GM19043 (cell line): Measurements from ENCODE around the gene DTWD2.
"Not testable (repeated sequence)": the region's sequence is repeated elsewhere in the genome, so short reads cannot be mapped to it uniquely, and the experiment has no call there.

Experiments used
- ATAC-seq: cut with Tn5 transposase; IDR thresholded peaks from one replicate; pipeline ENCODE4 v1.9.1; 2021; ENCODE audit warnings: low read depth; ENCODE audit not compliant: unreplicated experiment

Gene DTWD2

GRCh38 chr5:118952992-118953651 is 35.2 kb downstream of the DTWD2 start:
- no peak for ATAC-seq

- ATAC-seq, result not testable (repeated sequence)
Observed at GRCh38 chr5:118952306-118952705, 36.0 kb downstream of the DTWD2 start.

DNA sequence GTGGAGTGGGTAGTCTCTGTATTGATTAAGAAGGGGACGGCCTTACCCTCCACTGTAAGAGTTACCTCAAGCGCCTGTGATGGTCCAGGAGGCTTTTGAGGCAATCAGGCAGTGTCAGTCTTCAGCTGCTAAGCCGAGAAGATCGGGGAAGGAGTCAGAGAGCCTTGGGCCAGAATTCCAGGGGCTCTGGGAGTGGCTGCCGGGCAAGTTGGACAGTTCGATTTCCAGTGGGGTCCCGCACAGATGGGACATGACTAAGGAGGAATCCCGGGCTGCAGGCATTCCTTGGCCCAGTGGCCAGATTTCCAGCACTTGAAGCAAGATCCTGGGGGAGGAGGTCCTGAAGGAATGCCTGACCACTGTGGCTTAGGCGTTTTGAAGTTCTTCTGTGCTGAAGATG is 38.0 kb downstream of the DTWD2 start:
- not testable (repeated sequence) for ATAC-seq

- ATAC-seq, result no peak
Observed at GRCh38 chr5:118946138-118946800, 42.1 kb downstream of the DTWD2 start.

- peak; percentile 56 for ATAC-seq
Observed at GRCh38 chr5:118937393-118938061, 50.8 kb downstream of the DTWD2 start.

- ATAC-seq, result no peak
Observed at GRCh38 chr5:118933703-118934102, 54.6 kb downstream of the DTWD2 start.

DNA sequence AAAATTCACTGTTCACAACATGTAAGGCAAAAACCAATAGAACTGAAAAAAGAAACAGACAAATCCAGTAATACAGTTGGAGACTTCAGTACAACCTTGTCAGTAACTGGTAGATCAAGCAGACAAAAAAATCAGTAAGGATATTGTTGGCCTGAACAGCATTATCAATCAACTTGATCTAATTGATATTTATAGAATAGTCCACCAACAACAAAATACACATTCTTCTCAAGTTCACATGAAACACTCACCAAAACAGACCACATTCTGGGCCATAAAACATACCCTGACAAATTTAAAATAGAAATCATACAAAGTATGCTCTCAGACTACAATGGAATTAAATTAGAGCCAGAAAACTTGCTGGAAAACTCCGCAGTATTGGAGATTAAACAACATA is 56.8 kb downstream of the DTWD2 start:
- no peak for ATAC-seq

GRCh38 chr5:118924006-118924389 is 64.3 kb downstream of the DTWD2 start:
- no peak for ATAC-seq

- no peak for ATAC-seq
Observed at GRCh38 chr5:118923295-118924005, 64.9 kb downstream of the DTWD2 start.

- ATAC-seq, result no peak
Observed at GRCh38 chr5:118921866-118922265, 66.5 kb downstream of the DTWD2 start.

DNA sequence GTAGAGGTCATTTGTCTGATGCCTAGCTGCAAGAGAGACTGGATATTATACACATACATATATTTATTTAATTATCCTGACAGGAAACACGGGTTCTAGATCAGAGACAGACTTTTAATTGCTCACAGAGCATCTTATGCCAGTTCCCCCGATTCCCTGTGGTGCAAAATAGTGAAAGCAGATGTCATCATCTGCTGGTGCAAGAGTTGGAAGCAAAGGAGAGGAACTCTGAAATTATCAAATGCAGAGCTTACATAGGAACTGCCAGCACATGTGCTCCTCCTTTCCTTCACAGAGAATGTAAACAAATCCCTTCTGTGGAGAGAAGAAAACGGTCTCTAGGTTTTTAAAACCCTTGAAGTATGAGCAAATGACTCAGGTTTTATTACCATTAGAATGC is 69.3 kb downstream of the DTWD2 start:
- no peak for ATAC-seq

DNA sequence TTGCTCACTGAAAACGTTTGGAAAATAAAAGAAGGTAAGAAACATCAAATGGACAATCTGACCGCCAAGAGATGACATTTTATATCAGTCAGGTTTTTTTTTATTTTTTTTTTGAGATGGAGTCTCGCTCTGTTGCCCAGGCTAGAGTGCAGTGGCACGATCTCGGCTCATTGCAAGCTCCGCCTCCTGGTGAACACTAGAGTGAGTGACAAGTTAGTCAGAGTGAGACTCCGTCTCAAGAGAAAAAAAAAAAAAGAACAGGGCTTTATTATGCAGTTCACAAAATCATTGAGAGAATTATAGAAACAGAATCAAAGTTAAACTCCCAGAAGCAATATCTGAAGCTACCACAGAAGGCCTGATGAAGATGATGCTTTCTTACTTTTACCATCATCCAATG is 70.1 kb downstream of the DTWD2 start:
- ATAC-seq, result no peak

DNA sequence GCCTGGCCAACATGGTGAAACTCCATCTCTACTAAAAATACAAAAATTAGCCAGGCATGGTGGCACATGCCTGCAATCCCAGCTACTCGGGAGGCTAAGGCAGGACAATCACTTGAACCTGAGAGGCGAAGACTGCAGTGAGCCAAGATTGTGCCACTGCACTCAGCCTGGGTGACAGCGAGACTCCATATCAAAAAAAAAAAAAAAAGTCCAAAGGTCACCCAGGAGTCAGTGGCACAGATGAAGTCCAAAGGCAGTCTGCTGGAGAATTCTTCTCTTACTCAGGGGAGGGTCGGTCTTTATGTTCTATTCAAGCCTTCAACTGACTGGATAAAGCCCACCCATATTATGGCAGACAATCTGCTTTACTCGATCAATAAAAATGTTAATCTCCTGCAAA is 80.8 kb downstream of the DTWD2 start:
- ATAC-seq, result not testable (repeated sequence)

GRCh38 chr5:118906947-118907346 is 81.4 kb downstream of the DTWD2 start:
- no peak for ATAC-seq

- ATAC-seq, result no peak
Observed at GRCh38 chr5:118905196-118905595, 83.2 kb downstream of the DTWD2 start.

- ATAC-seq, result no peak
Observed at GRCh38 chr5:118902656-118903438, 85.5 kb downstream of the DTWD2 start.

DNA sequence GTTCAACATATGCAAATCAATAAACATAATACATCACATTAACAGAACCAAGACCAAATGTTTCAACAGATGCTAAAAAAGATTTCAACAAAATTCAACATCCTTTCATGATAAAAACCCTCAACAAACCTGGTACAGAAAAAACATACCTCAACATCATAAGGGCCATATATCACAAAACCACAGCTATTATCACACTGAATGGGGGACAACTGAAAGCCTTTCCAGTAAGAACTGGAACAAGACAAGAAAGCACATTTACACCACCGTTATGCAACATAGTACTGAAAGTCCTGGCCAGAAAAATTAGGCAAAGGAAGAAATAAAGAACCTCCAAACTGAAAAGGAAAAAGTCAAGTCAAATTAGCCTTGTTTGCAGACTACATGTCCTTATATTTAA is 93.6 kb downstream of the DTWD2 start:
- ATAC-seq, result no peak

- ATAC-seq, result no peak
Observed at GRCh38 chr5:118891252-118891651, 97.1 kb downstream of the DTWD2 start.

DNA sequence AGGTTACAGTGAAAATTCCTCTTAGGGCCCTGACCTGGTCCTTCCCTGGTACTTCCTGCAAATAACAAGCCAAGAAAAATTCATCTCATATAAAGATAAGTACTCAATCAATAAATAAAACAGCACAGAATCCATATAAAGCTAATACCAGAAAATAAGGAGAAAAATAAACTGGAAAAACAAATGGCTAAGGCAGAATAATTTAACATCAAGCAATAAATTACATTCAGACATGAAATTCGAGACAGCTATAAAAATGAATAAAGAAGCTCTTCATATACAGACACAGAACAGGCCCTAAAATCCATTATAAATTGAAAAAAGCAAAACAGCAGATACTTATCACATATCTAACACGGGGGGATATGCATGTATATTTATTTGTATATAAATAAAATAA is 99.2 kb downstream of the DTWD2 start:
- ATAC-seq, result no peak

DNA sequence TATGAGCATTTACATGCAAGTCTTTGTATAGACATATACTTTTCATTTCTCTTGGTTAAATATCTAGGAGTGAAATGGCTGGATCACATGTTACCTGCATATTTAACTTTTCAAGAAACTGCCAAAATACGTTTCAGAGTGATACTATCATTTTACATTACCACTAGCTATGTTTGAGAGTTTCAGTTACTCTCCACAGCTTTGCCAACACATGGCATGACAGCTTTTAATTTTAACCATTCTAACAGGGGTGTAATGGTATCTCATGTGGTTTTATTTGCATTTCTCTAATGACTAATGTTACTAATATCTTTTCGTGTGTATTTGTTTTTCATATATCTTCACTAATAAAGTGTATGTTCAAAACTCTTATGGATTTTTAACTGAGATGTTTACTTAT is 99.8 kb downstream of the DTWD2 start:
- ATAC-seq, result no peak

DNA sequence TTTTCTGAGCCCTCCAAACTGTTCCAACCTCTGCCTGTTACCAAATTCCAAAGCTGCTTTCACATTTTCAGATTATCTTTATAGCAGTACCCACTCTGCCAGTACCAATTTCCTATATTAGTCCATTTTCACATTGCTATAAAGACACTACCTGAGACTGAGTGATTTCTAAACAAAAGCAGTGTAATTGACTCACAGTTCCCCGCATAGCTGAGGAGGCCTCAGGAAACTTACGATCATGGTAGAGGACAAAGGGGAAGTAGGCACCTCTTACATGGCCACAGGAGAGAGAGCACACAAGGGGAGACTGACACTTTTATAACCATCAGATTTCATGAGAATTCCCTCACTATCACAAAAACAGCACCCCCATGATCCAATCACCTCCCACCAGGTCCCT is 105.0 kb downstream of the DTWD2 start:
- ATAC-seq, result no peak
